Measurements from ENCODE around the gene ZDHHC16. TPM values are rescaled to one million over a fixed set of nuclear protein-coding genes. Genes with fewer than 3 reads are reported as not detected.

ZDHHC16 gene
- total and polyA plus RNA-seq, 4 donors, result 18.0 to 27.2 (median 22.9) TPM

DNA sequence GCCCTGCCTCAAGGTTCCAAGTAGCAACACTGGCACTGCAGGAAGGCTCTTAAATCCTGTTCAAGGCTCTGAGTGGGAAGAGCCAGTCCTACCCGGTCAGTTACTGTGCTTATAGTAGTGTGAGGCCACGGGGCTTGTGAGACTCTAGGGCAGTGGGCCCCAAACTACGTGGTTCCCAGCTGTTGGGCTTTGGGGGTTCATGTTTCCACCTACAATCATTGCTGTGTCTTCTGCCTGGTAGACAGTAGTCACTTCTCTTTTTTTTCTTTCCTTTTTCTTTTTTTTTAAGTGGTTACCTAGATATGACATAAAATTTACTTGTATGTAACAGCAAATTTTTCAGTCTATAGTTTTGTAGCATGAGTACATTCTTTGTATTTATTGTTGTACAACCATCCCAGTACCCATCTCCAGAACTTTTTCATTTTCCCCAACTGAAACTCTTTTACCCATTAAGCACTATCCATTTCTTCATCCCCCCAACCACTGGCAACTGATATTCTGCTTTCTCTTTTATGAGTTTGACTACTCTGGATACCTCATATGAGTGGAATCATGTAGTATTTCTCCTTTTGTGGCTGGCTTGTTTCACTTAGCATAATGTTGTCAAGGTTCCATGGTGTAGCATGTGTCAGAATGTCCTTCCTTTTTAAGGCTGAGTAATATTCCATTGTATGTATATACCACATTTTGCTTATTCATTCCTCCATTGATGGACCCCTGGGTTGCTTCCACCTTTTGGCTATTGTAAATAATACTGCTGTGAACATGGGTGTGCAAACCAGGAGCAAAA, 60.4 kb downstream of the ZDHHC16 start:
- Histone ChIP-seq H3K27me3 (ENCODE audit: control insufficient read depth in 4 of 4, insufficient read depth in 4 of 4, low read length in 3 of 4) (no peaks in the 10 kb centered on the region), H3K9me3 (ENCODE audit: control insufficient read depth in 4 of 4, low read length in 3 of 4) (no peaks in the 10 kb centered on the region), H3K36me3 (ENCODE audit: control insufficient read depth in 4 of 4, insufficient read depth in 3 of 4, low read depth in 1 of 4, low read length in 3 of 4) (no peaks in the 10 kb centered on the region), H3K9ac (ENCODE audit: low read depth in 1 of 2, low read length in 2 of 2) (no peak overlapping the region), H3K27ac (ENCODE audit: low read depth in 1 of 2, low read length in 2 of 2) (no peak overlapping the region), H3K4me1 (ENCODE audit: control insufficient read depth in 4 of 4, insufficient read depth in 4 of 4, low read length in 3 of 4) (peaks cover 0 to 4% (median 0%) of the 10 kb centered on the region in 4 donors), H3K4me3 (ENCODE audit: low read depth in 1 of 3, low read length in 3 of 3) (no peak overlapping the region)
- no peak for DNase-seq (ENCODE audit: low spot score)
- WGBS, result 85% methylated on average over 3 of the region's 3 CpGs
- TF ChIP-seq, protein P1, sequence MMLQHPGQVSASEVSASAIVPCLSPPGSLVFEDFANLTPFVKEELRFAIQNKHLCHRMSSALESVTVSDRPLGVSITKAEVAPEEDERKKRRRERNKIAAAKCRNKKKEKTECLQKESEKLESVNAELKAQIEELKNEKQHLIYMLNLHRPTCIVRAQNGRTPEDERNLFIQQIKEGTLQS (IDR thresholded peaks at IDR 0.05), result no peak
- no peak for TF ChIP-seq MAX (IDR thresholded peaks at IDR 0.05)
- no peak for TF ChIP-seq FOXA2 (IDR thresholded peaks at IDR 0.05)
- TF ChIP-seq, protein P2, sequence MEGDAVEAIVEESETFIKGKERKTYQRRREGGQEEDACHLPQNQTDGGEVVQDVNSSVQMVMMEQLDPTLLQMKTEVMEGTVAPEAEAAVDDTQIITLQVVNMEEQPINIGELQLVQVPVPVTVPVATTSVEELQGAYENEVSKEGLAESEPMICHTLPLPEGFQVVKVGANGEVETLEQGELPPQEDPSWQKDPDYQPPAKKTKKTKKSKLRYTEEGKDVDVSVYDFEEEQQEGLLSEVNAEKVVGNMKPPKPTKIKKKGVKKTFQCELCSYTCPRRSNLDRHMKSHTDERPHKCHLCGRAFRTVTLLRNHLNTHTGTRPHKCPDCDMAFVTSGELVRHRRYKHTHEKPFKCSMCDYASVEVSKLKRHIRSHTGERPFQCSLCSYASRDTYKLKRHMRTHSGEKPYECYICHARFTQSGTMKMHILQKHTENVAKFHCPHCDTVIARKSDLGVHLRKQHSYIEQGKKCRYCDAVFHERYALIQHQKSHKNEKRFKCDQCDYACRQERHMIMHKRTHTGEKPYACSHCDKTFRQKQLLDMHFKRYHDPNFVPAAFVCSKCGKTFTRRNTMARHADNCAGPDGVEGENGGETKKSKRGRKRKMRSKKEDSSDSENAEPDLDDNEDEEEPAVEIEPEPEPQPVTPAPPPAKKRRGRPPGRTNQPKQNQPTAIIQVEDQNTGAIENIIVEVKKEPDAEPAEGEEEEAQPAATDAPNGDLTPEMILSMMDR (IDR thresholded peaks at IDR 0.05; ENCODE audit: low read depth, low read length, missing input control), result no peak
- TF ChIP-seq YY1 (IDR thresholded peaks at IDR 0.05), result no peak
- no peak for TF ChIP-seq JUND (IDR thresholded peaks at IDR 0.05)
- no peak for TF ChIP-seq REST (IDR thresholded peaks at IDR 0.05)
- no peak for TF ChIP-seq TAF1 (conservative IDR thresholded peaks at IDR 0.05)
- no peak for TF ChIP-seq HNF4A (conservative IDR thresholded peaks at IDR 0.05)
- no peak for TF ChIP-seq FOXA1 (IDR thresholded peaks at IDR 0.05)
- TF ChIP-seq, protein P3, sequence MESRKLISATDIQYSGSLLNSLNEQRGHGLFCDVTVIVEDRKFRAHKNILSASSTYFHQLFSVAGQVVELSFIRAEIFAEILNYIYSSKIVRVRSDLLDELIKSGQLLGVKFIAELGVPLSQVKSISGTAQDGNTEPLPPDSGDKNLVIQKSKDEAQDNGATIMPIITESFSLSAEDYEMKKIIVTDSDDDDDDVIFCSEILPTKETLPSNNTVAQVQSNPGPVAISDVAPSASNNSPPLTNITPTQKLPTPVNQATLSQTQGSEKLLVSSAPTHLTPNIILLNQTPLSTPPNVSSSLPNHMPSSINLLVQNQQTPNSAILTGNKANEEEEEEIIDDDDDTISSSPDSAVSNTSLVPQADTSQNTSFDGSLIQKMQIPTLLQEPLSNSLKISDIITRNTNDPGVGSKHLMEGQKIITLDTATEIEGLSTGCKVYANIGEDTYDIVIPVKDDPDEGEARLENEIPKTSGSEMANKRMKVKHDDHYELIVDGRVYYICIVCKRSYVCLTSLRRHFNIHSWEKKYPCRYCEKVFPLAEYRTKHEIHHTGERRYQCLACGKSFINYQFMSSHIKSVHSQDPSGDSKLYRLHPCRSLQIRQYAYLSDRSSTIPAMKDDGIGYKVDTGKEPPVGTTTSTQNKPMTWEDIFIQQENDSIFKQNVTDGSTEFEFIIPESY (IDR thresholded peaks at IDR 0.05), result no peak
- TF ChIP-seq SP1 (IDR thresholded peaks at IDR 0.05), result no peak
- TF ChIP-seq GABPA (IDR thresholded peaks at IDR 0.05 in 1 of 2, conservative IDR thresholded peaks at IDR 0.05 in 1 of 2), result no peak
- TF ChIP-seq HNF4G (IDR thresholded peaks at IDR 0.05), result no peak
- TF ChIP-seq EGR1 (IDR thresholded peaks at IDR 0.05; ENCODE audit: low read depth in 2 of 2), result no peak
- TF ChIP-seq RAD21 (IDR thresholded peaks at IDR 0.05), result no peak
- no peak for TF ChIP-seq NR2F2 (IDR thresholded peaks at IDR 0.05)
- TF ChIP-seq RXRA (IDR thresholded peaks at IDR 0.05), result no peak

Small RNA genes lying within 50 kb of the gene (small RNA-seq; reads per million reads assigned to genes)
- gene RF00019, result not detected

Other genes starting within 250 kb of the ZDHHC16 start
- gene ARHGAP19, start 153.5 kb upstream of the ZDHHC16 start, total RNA-seq, result 10 to 100 TPM in 1 of 2 donors, 1 to 10 TPM in 1; 5.3 to 23.4 TPM
- 1 to 10 TPM; 1.6 to 1.9 TPM for gene ARHGAP19, start 153.5 kb upstream of the ZDHHC16 start, polyA plus RNA-seq
- 1 to 10 TPM; 5.9 to 7.4 TPM for gene FRAT1, start 126.9 kb upstream of the ZDHHC16 start, total RNA-seq
- 1 to 10 TPM; 4.3 to 4.6 TPM for gene FRAT1, start 126.9 kb upstream of the ZDHHC16 start, polyA plus RNA-seq
- gene FRAT2, start 111.4 kb upstream of the ZDHHC16 start, total RNA-seq, result 10 to 100 TPM; 14.4 to 15.1 TPM
- gene FRAT2, start 111.4 kb upstream of the ZDHHC16 start, polyA plus RNA-seq, result 1 to 10 TPM; 2.7 to 9.0 TPM
- 1 to 10 TPM; 6.1 to 9.6 TPM for gene RRP12, start 44.8 kb upstream of the ZDHHC16 start, total RNA-seq
- 1 to 10 TPM; 5.7 to 7.8 TPM for gene RRP12, start 44.8 kb upstream of the ZDHHC16 start, polyA plus RNA-seq
- gene PGAM1, start 20.0 kb upstream of the ZDHHC16 start, total RNA-seq, result 10 to 100 TPM; 52.0 to 90.7 TPM
- gene PGAM1, start 20.0 kb upstream of the ZDHHC16 start, polyA plus RNA-seq, result 100 to 1,000 TPM; 121 to 178 TPM
- gene EXOSC1, start 169 bp upstream of the ZDHHC16 start, total RNA-seq, result 10 to 100 TPM; 11.2 to 12.2 TPM
- gene EXOSC1, start 169 bp upstream of the ZDHHC16 start, polyA plus RNA-seq, result 10 to 100 TPM; 16.7 to 25.9 TPM
- gene MMS19, start 52.2 kb downstream of the ZDHHC16 start, total RNA-seq, result 10 to 100 TPM; 28.9 to 29.1 TPM
- gene MMS19, start 52.2 kb downstream of the ZDHHC16 start, polyA plus RNA-seq, result 10 to 100 TPM; 15.0 to 19.4 TPM
- 1 to 10 TPM; 2.7 to 9.5 TPM for gene UBTD1, start 52.7 kb downstream of the ZDHHC16 start, total RNA-seq
- 10 to 100 TPM in 1 of 2 donors, 1 to 10 TPM in 1; 9.2 to 11.0 TPM for gene UBTD1, start 52.7 kb downstream of the ZDHHC16 start, polyA plus RNA-seq
- gene ANKRD2, start 126.6 kb downstream of the ZDHHC16 start, total RNA-seq, result not detected
- not detected for gene ANKRD2, start 126.6 kb downstream of the ZDHHC16 start, polyA plus RNA-seq
- 10 to 100 TPM; 21.7 to 21.8 TPM for gene HOGA1, start 138.2 kb downstream of the ZDHHC16 start, total RNA-seq
- 10 to 100 TPM; 23.8 to 31.4 TPM for gene HOGA1, start 138.2 kb downstream of the ZDHHC16 start, polyA plus RNA-seq
- gene C10orf62, start 143.5 kb downstream of the ZDHHC16 start, total RNA-seq, result 1 to 10 TPM in 1 of 2 donors, under 1 TPM in 1; 0.56 to 3.0 TPM
- under 1 TPM; 0.16 to 0.26 TPM for gene C10orf62, start 143.5 kb downstream of the ZDHHC16 start, polyA plus RNA-seq
- gene MORN4, start 187.3 kb downstream of the ZDHHC16 start, total RNA-seq, result 1 to 10 TPM in 1 of 2 donors, under 1 TPM in 1; 0.42 to 2.5 TPM
- gene MORN4, start 187.3 kb downstream of the ZDHHC16 start, polyA plus RNA-seq, result 1 to 10 TPM; 1.7 to 3.1 TPM
- 10 to 100 TPM; 12.1 to 17.6 TPM for gene PI4K2A, start 194.5 kb downstream of the ZDHHC16 start, total RNA-seq
- gene PI4K2A, start 194.5 kb downstream of the ZDHHC16 start, polyA plus RNA-seq, result 10 to 100 TPM in 1 of 2 donors, 1 to 10 TPM in 1; 4.4 to 10.2 TPM
- gene AVPI1, start 241.1 kb downstream of the ZDHHC16 start, total RNA-seq, result 1 to 10 TPM; 6.6 to 7.8 TPM
- 10 to 100 TPM; 16.0 to 22.1 TPM for gene AVPI1, start 241.1 kb downstream of the ZDHHC16 start, polyA plus RNA-seq

All from liver (tissue), 10 donors.